ENCODE results near the gene SDHA. TPM values are rescaled to one million over a fixed set of nuclear protein-coding genes. Genes with fewer than 3 reads are reported as not detected.

SDHA gene
- total and polyA plus RNA-seq, 2 of the 13 experiments (the other 11 are each of a cell fraction or from before 2014, with no cell fraction given) = 185 to 240 TPM

GRCh38 chr5:218457-219291, 554 bp downstream of the SDHA start (continued):
- TF ChIP-seq ZSCAN25 (CRISPR knock-in tag; IDR thresholded peaks at IDR 0.05) (0 out of 2 replicates have a peak, but pooled peaks have one; percentile 19), FOXK1 (CRISPR knock-in tag; IDR thresholded peaks at IDR 0.05; ENCODE audit: borderline replicate concordance, low read depth) (no peak), CTCF (CRISPR knock-in tag; IDR thresholded peaks at IDR 0.05) (peak; percentile 16; the same call in 1 of the 2 replicates), ZBTB7B (CRISPR knock-in tag; IDR thresholded peaks at IDR 0.05) (peak; percentile 46; the same call in 1 of the 2 replicates), ZNF687 (CRISPR knock-in tag; IDR thresholded peaks at IDR 0.05) (peak; percentile 63), ZNF337 (CRISPR knock-in tag; IDR thresholded peaks at IDR 0.05; ENCODE audit: borderline replicate concordance, low read depth) (0 out of 2 replicates have a peak, but pooled peaks have one; percentile 10), ZNF652 (CRISPR knock-in tag; IDR thresholded peaks at IDR 0.05; ENCODE audit: borderline replicate concordance, low read depth) (no peak), PHF21A (CRISPR knock-in tag; IDR thresholded peaks at IDR 0.05) (peak; percentile 51; the same call in 1 of the 2 replicates), ZNF547 (CRISPR knock-in tag; IDR thresholded peaks at IDR 0.05) (peak; percentile 71), NR2C2 (CRISPR knock-in tag; IDR thresholded peaks at IDR 0.05; ENCODE audit: borderline replicate concordance) (peak; percentile 28), NFIB (CRISPR knock-in tag; IDR thresholded peaks at IDR 0.05; ENCODE audit: borderline replicate concordance) (no peak)
- TF ChIP-seq, protein P1, sequence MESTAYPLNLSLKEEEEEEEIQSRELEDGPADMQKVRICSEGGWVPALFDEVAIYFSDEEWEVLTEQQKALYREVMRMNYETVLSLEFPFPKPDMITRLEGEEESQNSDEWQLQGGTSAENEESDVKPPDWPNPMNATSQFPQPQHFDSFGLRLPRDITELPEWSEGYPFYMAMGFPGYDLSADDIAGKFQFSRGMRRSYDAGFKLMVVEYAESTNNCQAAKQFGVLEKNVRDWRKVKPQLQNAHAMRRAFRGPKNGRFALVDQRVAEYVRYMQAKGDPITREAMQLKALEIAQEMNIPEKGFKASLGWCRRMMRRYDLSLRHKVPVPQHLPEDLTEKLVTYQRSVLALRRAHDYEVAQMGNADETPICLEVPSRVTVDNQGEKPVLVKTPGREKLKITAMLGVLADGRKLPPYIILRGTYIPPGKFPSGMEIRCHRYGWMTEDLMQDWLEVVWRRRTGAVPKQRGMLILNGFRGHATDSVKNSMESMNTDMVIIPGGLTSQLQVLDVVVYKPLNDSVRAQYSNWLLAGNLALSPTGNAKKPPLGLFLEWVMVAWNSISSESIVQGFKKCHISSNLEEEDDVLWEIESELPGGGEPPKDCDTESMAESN (CRISPR knock-in tag; conservative IDR thresholded peaks at IDR 0.05) = 0 out of 2 replicates have a peak, but pooled peaks have one; percentile 19
- TF ChIP-seq, protein P2, sequence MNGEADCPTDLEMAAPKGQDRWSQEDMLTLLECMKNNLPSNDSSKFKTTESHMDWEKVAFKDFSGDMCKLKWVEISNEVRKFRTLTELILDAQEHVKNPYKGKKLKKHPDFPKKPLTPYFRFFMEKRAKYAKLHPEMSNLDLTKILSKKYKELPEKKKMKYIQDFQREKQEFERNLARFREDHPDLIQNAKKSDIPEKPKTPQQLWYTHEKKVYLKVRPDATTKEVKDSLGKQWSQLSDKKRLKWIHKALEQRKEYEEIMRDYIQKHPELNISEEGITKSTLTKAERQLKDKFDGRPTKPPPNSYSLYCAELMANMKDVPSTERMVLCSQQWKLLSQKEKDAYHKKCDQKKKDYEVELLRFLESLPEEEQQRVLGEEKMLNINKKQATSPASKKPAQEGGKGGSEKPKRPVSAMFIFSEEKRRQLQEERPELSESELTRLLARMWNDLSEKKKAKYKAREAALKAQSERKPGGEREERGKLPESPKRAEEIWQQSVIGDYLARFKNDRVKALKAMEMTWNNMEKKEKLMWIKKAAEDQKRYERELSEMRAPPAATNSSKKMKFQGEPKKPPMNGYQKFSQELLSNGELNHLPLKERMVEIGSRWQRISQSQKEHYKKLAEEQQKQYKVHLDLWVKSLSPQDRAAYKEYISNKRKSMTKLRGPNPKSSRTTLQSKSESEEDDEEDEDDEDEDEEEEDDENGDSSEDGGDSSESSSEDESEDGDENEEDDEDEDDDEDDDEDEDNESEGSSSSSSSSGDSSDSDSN (CRISPR knock-in tag; IDR thresholded peaks at IDR 0.05) = peak; percentile 83
